NCI-H2171 (cell line): ENCODE results near the gene SPSB4.

Experiments
- DNase-seq: peaks from one replicate; lab custom pipeline; 2025; lab: John Stamatoyannopoulos, UW

Gene SPSB4

GRCh38 chr3:141055136-141055535, 4.0 kb downstream of the SPSB4 start:
- DNase-seq = no peak

- DNase-seq = no peak
Measured at GRCh38 chr3:141055536-141056445, 4.6 kb downstream of the SPSB4 start.

DNA sequence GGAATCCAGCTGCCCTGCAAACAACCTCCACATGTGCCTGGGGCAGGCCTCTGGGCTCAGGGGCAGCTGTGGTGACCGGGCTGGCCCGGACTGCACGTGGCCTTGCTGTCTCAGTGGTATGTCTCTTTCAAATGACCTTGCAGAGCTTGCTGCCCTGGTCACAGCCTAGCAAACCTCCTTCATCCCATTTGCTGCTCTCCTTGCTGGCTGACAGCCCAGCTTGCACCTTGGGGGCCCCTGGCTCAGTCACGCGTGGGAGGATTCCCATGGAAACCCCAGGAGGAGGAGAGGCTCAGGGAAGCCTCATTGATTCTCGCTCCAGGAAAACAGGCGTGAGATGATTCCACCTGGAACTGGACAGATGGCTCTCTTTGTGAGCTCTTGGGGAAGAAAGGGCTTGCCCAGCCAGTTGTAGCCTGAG, 5.6 kb downstream of the SPSB4 start:
- peak; percentile 82 for DNase-seq

- DNase-seq = no peak
Measured at GRCh38 chr3:141057436-141057835, 6.3 kb downstream of the SPSB4 start.

DNA sequence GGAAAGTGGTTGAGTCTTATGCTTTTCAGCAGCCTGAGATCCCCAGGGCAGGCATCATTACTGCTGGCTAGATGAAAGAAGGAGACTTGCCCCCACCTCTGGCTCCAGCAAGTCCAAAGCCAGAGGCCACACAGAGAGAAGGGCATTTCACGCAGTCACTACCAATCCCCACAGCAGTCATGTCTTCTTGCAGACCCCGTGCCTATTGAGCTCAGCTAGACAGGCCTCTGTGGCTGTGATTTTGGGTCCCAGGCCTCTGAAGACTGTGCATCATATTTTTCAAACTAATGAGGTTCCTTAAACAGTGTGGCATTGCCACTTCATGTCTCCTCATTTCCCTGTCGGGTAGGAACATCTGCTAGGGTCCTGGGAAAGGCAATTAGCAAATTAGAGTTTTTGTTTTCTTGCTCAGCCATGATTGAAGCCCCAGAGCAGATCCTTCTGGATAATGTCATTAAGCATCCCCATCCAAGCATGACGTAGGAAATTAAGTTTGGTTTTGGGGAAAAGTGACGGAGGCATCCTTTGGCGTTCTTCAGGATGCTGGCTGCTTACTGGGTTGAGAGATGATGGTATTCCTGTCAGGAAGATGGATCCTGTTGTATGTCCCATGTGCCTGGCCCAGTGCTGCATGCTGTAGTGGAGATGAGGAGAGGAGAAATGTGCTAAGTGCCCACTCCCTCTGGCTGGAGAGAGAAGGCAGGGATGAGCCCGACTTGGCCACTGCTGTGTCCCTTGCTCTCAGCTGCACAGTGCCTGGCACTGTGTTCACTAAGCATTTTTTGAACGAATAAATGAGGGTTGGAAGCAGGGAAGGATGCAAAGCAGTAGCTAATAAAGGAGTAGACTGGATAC, 7.0 kb downstream of the SPSB4 start:
- DNase-seq = no peak

- DNase-seq = no peak
Measured at GRCh38 chr3:141058996-141059395, 7.8 kb downstream of the SPSB4 start.

- no peak for DNase-seq
Measured at GRCh38 chr3:141059816-141060215, 8.7 kb downstream of the SPSB4 start.

DNA sequence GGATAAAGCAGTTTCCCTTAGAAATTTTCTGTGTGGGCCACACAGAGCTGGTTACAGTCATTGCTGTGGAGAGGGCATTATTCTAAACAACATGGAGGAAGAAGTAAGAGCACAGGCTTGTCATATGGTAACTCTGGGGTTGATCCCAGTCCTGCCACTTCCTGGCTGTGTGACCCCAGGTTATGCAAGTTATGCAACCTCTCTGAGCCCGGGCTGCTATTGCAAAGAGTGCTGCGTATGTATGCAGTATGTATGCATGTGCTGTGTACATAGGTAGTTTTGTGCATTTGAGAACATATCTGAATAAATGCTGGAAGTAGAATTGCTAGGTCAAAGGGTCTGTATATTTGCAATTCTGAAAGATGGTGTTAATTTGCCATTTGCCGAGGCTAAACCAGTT, 9.2 kb downstream of the SPSB4 start:
- DNase-seq = no peak

DNA sequence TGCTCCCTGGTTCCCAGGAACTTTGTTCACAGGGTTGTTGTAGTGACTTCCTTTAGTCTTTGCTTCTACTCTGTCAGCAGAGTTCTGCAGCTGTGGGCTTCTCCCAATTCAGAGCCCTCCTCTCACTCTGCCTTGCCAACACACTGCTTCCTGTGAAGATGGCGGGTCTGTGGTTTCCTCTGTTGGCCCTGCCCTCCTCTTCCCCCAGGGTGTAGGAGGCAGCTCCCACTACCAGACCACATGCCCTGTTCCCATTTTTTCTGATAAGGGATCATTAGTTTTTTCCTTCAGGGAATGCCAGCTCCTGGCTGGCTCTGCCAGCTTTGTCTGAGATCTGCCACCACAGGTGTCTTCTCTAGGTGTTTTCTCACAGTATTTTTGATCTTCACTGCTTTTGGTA, 12.7 kb downstream of the SPSB4 start:
- DNase-seq = no peak

- no peak for DNase-seq
Measured at GRCh38 chr3:141064255-141064926, 13.2 kb downstream of the SPSB4 start.

- DNase-seq = no peak
Measured at GRCh38 chr3:141065258-141065657, 14.1 kb downstream of the SPSB4 start.

- no peak for DNase-seq
Measured at GRCh38 chr3:141065841-141066805, 15.0 kb downstream of the SPSB4 start.

DNA sequence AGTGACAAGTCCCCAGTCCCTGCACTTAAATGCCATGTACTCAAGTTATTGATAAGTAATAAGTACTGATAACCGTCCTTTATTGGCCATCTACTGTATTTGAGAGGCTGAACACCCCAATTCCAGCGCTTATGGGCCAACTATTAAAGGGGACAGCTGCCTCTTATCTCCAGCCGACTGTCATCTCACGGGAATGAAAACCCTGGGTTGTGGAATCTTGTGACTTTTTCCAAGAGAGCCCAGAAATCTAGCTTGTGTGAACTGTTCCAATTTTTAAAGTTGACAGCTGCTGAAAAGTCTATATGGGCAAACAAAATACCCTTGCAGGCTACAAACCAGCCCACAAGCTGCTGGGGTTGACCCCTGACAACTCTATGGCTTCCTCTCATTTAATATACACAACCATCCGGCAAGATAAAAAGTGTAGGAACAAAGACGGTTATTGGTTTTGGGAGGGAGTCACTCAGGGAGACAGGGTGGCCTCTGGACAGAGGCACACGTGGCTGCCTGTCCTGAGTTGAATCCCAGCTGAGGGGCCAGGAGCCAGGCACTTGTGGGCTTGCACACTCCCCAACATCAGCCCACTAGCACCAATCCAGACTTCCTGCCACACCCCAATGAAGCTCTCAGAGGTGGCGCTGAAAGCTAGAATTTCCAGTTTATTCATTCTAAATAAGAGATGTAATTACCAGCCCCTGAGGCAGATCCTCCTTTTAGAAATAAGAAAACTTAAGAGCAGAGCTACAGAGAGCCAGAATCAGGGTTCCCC, 16.2 kb downstream of the SPSB4 start:
- no peak for DNase-seq

DNA sequence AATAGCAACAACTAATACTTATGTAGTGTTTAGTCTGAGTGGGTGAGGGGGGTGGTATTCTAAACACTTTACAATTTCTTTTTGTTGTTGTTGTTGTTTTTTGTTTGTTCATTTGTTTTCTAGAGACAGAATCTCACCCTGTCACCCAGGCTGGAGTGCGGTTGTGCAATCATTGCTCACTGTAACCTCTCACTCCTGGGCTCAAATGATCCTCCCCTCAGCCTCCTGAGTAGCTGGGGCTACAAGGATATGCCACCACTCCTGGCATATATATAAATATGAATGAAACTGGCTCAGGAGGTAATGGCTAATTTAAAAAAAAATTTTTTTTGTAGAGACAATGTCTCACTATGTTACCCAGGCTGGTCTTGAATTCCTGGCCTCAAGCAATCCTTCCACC, 19.1 kb downstream of the SPSB4 start:
- no peak for DNase-seq

DNA sequence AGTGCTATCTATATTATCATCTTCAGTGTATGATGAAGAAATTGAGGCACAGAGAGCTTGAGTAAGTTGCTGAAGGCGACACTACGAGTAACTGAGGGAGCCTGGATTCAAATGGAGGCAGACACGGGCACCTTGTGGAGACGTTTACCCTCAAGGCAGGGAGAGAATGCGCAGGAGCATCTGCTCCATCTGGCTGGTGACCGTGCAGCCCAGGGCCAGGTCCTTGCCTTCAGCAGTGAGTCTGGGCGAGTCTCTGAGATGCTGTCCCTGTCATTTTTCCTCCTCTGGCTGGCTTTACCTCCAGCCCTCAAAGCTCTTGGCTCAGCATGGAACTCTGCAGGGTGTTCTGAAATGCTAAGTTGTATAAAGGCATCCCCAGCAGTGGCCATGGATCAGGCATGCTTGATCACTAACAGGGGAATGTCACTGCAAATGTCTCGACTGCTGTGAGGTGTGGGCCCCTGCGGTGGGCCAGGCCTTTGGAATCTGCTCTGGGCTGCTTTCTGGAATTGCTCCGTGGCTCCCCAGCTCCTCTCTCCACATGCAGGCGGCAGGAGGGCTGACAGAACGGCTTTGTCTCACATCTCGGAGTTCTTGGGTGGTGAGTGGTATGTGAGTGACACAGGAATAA, 19.7 kb downstream of the SPSB4 start:
- DNase-seq = no peak

GRCh38 chr3:141071681-141072260, 20.6 kb downstream of the SPSB4 start:
- no peak for DNase-seq

- no peak for DNase-seq
Measured at GRCh38 chr3:141072950-141073349, 21.8 kb downstream of the SPSB4 start.

DNA sequence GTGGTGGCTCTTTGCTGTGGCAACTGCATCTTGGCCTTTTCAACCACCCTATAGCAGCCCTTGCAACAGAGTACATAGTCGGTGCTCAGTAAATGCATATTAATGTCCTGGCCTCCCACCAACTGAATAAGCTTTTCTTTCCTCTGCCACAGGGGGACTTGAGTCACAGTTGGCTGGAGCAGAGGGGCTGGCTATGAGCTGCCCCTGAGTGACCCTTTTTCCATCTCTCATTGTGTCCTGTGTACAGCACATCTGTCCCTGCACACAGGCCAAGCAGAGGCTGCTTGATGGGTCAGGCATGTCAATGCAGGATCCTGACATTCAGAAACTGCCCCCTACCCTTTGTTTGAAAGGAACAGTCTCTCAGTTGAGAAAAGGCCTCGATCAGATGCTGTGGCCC, 22.4 kb downstream of the SPSB4 start:
- no peak for DNase-seq

DNA sequence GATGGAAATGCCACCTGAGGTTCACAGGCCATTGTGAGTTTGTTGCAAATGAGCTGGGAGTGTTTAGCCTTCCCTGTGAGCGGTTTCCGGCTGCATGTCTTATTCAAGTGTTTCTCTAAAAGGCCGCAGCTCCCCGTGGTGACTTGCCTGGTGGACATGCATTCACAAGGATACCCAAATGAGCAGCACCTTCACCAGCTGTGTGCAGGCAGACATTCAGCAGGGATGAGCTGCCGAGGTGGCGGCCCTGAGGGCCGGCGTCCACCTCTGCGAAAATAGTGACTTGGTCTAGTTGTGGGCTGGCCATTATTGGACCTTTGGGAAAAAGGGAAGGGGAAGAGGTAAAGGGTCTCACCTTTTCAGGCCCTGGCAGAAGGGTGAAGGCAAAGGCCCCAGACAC, 23.4 kb downstream of the SPSB4 start:
- DNase-seq = no peak
